Erythroblast (primary cell): ENCODE data around the gene AQP6.

Experiments used
- GATA1 ChIP-seq: IDR thresholded peaks from 2 replicates; pipeline ENCODE4 v1.6.1; 2011; ENCODE audit warnings: low read depth, mild to moderate bottlenecking, control low read depth, low read length, moderate library complexity
- POLR2A ChIP-seq: IDR thresholded peaks from 2 replicates; pipeline ENCODE4 v1.6.1; 2011; ENCODE audit warnings: mild to moderate bottlenecking, low read length

- TF ChIP-seq POLR2A (no peak), GATA1 (no peak)
Observed at GRCh38 chr12:49984476-49985359, 12.0 kb downstream of the AQP6 start.
